Progenitor cell of endocrine pancreas (in vitro differentiated cells): Measurements from ENCODE around the gene NFIL3. TPM values are rescaled to one million over a fixed set of nuclear protein-coding genes. Genes with fewer than 3 reads are reported as not detected.

Experiments
- DNase-seq: peaks from one replicate; pipeline ENCODE4 v3.0.0; 2021; ENCODE audit warnings: low spot score; ENCODE audit not compliant: unreplicated experiment
- H3K27ac Mint-ChIP-seq: 2 replicates; pipeline ENCODE4 v1.8.0; 2021; ENCODE audit warnings: mild to moderate bottlenecking, moderate library complexity, mixed read lengths
- H3K27me3 Mint-ChIP-seq: 2 replicates; pipeline ENCODE4 v1.8.0; 2021; ENCODE audit warnings: mixed read lengths
- H3K36me3 Mint-ChIP-seq: 2 replicates; pipeline ENCODE4 v1.8.0; 2022; ENCODE audit warnings: mixed read lengths; ENCODE audit not compliant: insufficient read depth
- H3K4me1 Mint-ChIP-seq: 2 replicates; pipeline ENCODE4 v1.8.0; 2021; ENCODE audit warnings: low read depth, mixed read lengths
- H3K4me3 Mint-ChIP-seq: 2 replicates; pipeline ENCODE4 v1.8.0; 2021; ENCODE audit warnings: low read depth, mild to moderate bottlenecking, moderate library complexity, mixed read lengths
- H3K9me3 Mint-ChIP-seq: 2 replicates; pipeline ENCODE4 v1.8.0; 2021; ENCODE audit warnings: low read depth, mixed read lengths
- CTCF ChIP-seq: fragments of 200-600 bp; sonication (generic); IDR thresholded peaks from one replicate; pipeline ENCODE4 v1.5.0; 2021; ENCODE audit warnings: antibody characterized with exemption, mild to moderate bottlenecking; ENCODE audit not compliant: unreplicated experiment
- total RNA-seq: library from RNA; stranded (reverse); gene quantifications from 2 replicates; pipeline ENCODE4 v1.2.1, GENCODE V29; 2021

The NFIL3 gene
- total RNA-seq, 1 donor from 2014 or later = 22.0 TPM

- no peak for DNase-seq
- no peak for TF ChIP-seq CTCF
- Mint-ChIP-seq H3K27ac (no peak overlapping the region), H3K4me1 (peaks cover 4% of the 10 kb centered on the region), H3K36me3 (peaks cover 12% of the 10 kb centered on the region), H3K27me3 (no peaks in the 10 kb centered on the region), H3K9me3 (no peaks in the 10 kb centered on the region), H3K4me3 (no peak overlapping the region)
These were observed 19.7 kb downstream of the NFIL3 start for GRCh38 chr9:91403665-91404543.

- no peak for DNase-seq
- Mint-ChIP-seq H3K27ac (no peak overlapping the region), H3K4me3 (no peak overlapping the region), H3K4me1 (peaks cover 3% of the 10 kb centered on the region), H3K27me3 (no peaks in the 10 kb centered on the region), H3K36me3 (no peaks in the 10 kb centered on the region), H3K9me3 (no peaks in the 10 kb centered on the region)
- no peak for TF ChIP-seq CTCF
These were observed 24.7 kb downstream of the NFIL3 start for GRCh38 chr9:91398926-91399325.

GRCh38 chr9:91395553-91396471 lies 27.8 kb downstream of the NFIL3 start:
- Mint-ChIP-seq H3K27me3 (no peaks in the 10 kb centered on the region), H3K27ac (no peak overlapping the region), H3K9me3 (no peaks in the 10 kb centered on the region), H3K4me3 (no peak overlapping the region), H3K4me1 (peaks cover 2% of the 10 kb centered on the region), H3K36me3 (no peaks in the 10 kb centered on the region)
- DNase-seq = no peak
- no peak for TF ChIP-seq CTCF

- TF ChIP-seq CTCF = no peak
- DNase-seq = no peak
- H3K9me3 Mint-ChIP-seq = no peaks in the 10 kb centered on the region
- H3K36me3 Mint-ChIP-seq = no peaks in the 10 kb centered on the region
- no peak overlapping the region for H3K27ac Mint-ChIP-seq
- H3K27me3 Mint-ChIP-seq = no peaks in the 10 kb centered on the region
- H3K4me3 Mint-ChIP-seq = no peak overlapping the region
- H3K4me1 Mint-ChIP-seq = peaks cover 2% of the 10 kb centered on the region
These were observed 28.5 kb downstream of the NFIL3 start for GRCh38 chr9:91395106-91395552.

- no peaks in the 10 kb centered on the region for H3K27me3 Mint-ChIP-seq
- DNase-seq = no peak
- no peak overlapping the region for H3K4me3 Mint-ChIP-seq
- H3K36me3 Mint-ChIP-seq = no peaks in the 10 kb centered on the region
- no peaks in the 10 kb centered on the region for H3K9me3 Mint-ChIP-seq
- TF ChIP-seq CTCF = no peak
- H3K27ac Mint-ChIP-seq = no peak overlapping the region
- H3K4me1 Mint-ChIP-seq = peaks cover 2% of the 10 kb centered on the region
These were observed 29.8 kb downstream of the NFIL3 start for GRCh38 chr9:91393826-91394225.
